C1 segment of cervical spinal cord (tissue), 14 donors: ENCODE measurements around the gene XPR1.
A peak's percentile ranks its signal among the peaks of the same experiment; 100 is the strongest.
"Not testable (repeated sequence)": the region's sequence is repeated elsewhere in the genome, so short reads cannot be mapped to it uniquely, and the experiment has no call there.

ENCODE experiments used
- DNase-seq, 14 donors: peaks; one replicate each; lab custom pipeline; 2025; lab: John Stamatoyannopoulos, UW

XPR1 gene

DNA sequence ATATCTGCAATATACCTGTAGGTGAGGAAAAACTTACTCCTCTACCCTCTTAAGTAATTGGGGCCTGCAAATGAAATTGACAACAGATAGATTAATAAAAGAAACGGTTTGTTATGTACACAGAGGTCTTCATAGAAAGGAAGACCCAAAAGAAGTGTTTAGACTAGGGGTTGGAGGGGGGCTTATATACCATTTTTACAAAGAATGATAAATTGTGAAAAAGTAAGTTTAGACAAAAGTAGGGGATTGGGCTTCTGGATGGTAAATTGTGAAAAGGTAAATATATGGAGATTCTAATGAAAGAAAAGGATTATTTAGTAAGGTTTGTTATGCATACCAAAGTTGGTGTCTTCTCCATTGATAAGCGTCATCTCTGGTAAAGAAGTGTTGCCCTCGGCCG is 207.7 kb downstream of the XPR1 start:
- DNase-seq, result no peak

DNA sequence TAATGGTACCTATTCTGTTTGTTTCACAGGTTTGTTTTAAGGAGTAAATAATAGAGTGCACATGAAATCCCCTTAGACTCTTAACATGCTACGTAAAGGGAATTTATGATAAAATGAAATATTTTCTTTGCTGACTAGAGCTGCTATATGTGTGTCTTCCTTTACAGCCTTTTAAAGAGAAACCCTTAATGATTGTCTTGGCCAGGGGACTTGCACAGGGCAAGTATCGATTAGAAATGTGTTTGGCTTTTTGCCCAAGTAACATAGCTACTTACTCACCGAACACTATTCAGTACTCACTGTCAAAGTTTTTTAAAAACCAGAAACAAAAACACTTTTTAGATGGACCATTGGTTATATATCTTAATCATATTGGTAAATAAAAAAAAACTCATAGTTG is 209.6 kb downstream of the XPR1 start:
- no peak for DNase-seq

DNA sequence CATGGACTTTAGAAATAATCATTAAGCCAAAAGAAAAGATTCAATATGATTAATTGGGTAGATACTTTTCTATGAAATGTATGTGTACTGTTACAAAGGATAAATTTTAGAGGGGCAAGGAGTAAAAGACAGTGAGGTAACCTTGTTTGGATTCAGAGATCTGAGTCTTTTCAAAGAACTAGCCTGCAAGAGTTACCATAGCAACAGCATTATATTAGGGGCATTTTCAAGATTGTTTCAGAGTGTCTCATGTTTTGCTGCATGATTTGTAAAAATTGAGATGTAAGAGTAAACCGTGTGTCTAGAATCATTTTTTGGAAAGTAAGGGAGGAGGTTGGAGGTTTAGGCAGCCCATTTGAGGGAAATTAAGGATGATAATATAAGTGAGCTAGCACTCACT is 210.2 kb downstream of the XPR1 start:
- DNase-seq, result no peak

DNA sequence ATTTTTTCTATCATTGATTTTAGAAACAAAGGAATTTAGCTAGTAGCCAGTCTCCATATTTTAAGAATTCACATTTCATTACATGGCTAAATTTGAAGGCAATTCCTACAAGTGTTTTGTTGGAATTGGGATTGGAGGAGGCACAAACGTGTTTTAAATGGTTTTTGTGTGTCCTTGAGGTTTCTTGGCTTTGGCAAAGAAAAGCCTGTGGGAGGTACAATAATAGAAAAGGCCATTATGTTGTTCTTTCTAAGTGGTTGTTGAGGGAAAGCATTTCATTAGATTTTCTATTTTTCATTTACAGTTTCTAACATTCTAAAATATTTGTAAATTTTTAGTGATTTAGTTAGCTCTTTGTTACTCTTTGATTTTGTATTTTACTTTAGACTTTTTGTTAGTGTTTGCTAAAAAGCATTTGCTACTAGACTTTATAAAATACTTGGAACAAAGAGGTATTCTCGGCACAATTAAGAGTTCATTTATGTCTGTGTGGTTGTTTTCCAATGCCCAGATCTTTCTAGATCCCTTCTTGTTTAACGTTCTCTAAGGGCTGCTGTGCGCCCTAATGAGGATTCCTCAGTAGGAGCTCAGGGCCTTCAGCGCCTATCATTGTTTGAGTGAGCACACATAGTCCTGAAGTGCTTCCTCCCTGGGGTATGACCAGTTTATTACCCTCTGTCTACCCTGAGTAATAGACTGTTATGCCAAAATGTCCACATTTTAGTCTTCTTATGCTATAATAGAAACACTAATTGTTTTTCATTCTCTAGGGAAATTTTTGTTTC is 210.9 kb downstream of the XPR1 start:
- no peak for DNase-seq

DNA sequence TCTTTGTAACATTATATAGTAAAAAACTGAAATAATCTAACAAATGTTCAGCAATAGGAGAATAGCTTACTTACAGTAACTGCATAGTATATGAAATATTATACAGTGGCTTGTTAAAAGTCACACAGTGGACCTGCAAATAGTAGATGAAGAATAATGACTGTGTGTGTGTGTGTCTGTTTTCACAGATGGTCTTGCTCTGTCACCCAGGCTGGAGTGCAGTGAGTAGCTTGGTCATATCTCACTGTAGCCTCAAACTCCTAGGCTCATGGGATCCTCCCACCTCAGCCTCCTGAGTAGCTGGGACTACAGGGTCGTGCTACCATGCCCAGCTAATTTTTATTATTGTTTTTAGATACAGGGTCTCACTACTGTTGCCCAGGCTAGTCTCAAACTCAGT is 213.5 kb downstream of the XPR1 start:
- no peak for DNase-seq

DNA sequence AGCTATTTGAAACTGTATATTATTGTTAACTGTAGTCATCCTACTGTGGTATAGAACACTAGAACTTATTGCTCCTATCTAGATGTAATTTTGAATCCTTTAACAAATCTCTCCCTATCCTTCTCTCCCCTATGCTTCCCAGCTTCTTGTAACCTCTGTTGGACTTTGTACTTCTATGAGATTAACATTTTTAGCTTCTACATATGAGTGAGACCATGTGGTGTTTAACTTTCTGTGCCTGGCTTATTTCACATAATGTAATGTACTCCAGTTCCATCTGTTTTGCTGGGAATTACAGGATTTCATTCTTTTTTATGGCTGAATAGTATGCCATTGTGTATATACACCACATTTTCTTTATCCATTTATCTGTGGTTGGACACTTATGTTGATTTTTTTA is 216.4 kb downstream of the XPR1 start:
- DNase-seq, result no peak

DNA sequence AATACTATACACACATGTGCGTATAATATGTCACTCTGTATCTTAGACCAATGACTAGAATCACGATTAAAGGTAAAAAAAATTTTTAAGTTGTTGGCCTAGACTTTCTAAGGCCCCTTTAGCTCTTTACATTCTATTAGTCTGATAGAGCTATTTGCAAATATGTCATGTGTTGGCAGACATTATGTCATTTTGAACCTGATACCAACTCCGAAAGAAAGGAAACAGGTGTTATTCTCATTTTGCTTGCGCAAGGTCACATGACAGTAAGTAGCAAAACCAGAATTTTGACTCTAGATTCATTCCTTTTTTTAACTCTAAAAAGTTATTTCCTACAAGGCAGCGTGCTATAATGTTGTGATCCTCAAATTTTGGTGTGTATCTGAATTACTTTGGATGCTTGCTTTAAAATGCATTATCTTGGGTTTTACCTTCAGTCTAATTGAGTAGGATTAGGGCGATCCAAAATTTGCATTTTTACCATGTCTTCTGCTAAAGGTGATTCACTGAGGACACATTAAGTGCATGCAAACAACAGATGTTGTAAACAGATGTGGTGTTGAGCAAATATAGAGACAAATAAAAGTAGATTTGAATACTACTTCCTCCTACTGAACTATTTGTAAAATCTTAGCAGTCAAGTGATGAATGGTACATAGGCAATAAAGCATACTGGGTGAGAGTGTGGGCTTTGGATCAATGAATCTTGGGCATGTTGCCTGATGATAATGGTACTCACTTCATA is 217.4 kb downstream of the XPR1 start:
- DNase-seq, result no peak

DNA sequence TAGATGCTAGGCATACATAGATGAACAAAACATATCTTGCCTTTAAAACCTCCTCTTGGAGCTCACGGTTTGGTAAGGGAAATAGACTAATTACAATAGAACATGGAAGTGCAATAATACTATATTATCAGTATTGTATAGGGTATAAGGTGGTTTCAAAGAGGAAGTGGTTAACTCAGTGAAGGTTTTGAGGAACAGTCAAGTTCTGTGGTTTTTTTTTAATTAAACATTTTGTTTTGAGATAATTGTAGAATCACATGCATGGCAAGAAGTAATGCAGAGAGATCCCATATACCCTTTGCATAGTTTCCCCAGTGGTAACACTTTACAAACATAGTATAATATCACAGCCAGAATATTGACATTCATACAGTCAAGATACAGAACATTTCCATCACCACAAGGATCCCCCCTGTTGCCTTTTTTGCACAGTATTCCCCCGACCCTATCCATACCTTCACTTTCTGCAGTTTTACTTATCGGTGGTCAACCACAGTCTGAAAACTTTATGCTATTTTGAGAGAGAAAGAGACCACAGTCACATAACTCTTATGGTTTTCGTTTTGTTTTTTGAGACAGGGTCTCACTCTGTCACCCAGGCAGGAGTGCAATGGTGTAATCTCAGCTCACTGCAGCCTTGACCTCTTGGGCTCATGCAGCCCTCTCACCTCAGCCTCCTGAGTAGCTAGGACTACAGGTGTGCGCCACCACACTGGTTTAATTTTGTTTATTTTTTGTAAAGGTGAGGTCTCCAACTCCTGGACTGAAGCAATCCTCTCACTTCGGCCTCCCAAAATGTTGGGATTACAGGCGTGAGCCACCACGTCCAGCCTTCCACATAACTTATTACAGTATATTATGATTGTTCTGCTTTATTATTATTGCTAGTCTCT is 220.4 kb downstream of the XPR1 start:
- DNase-seq, result no peak

DNA sequence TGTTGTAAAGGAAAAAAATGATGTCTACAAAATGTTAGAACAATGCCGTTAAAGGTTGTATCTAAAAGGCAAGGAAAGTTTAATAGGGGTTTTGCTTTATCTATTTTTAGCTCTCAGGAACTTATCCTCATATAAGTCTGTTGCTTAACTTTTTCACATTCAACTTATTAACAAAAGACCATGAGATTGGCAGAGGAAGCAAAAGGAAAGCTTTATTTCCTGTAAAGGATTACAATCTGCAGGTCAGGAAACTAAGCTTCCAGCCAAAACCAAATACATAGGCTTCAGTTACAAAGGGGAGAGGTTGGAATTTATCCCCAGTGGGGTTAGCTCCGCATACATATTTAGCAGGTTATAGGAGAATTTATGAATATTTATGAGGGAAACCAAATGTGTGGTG is 222.2 kb downstream of the XPR1 start:
- DNase-seq, result no peak

DNA sequence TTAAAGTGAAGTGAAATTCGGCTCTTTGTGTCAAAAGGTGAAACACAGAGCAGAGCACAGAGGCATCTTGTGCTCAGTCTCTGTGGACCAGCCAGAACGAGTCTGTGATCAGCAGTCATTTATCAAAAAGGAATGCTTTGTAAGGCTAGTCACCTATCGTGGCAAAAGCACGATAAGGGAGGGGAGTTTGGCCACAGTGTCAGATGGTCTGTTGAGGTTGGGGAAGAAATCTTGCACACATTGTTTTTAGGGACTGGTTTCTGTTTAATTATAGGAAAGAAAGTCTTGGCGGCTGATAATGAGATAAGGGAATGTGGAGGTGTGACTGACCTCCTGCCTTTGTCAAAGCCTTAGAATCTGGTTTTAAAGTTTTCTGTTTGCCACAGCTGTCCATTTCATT is 222.6 kb downstream of the XPR1 start:
- DNase-seq, result no peak

DNA sequence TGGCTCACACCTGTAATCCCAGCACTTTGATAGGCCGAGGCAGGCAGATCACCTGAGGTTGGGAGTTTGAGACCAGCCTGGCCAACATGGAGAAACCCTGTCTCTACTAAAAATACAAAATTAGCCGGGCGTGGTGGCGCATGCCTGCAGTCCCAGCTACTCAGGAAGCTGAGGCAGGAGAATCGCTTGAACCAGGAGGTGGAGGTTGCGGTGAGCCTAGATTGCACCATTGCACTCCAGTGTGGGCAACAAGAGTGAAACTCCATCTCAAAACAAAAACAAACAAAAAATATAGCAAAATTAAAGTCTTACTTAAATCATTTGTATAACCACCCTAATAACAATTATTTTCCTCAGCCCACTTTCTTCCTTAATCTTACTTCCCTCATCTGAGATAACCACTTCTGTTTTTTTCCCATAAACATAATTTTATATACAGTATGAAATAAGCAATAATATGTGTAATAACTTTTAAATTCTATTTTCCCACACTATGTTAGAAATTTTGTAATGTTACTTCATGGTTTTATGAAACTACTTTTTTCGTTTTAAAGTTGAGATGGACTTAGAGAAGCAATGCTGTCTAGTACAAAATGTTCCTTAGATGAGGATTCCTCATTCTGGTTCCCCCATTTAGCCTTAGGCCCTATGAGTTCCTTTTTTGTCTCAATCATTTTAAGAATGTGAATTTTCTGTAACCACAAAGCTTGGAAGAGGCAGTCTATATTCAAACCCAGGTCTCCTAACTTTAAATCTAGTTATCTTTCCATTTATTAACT is 226.3 kb downstream of the XPR1 start:
- DNase-seq, result not testable (repeated sequence)

DNA sequence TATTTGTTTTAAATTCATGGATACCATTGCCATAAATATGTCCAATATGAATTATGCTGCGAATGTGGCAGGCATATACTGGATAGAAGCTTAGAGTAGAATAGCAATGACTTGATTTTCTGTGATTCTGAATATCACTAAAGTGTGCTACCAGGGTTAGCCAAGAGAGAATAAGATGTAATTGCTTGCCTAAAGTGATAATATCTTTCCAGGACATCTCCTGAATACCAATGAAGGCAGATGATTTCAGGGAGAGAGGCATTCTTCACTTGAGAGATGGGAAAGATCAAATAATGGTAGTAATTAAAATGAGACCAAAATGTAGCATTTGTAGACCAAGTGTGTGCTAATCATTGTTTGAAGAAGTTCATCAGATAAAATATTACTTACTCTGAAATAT is 227.5 kb downstream of the XPR1 start:
- DNase-seq, result no peak

DNA sequence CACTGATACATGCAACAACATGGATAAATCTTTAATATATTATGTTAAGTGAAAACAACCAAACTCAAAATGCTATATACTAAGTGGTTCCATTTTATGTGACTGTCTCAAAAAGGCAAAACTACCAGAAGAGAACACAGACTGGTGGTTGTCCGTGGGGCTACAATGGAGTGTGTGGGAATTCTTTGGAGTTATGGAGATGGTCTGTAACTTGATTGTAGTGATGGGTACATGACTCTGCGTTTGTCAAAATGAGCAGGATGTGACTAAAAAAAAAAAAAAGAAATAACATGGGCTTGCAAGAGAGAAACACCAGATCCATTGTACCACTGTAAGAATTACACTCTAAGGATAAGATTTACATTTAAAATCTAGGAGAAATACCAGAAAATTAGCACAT is 228.7 kb downstream of the XPR1 start:
- no peak for DNase-seq

DNA sequence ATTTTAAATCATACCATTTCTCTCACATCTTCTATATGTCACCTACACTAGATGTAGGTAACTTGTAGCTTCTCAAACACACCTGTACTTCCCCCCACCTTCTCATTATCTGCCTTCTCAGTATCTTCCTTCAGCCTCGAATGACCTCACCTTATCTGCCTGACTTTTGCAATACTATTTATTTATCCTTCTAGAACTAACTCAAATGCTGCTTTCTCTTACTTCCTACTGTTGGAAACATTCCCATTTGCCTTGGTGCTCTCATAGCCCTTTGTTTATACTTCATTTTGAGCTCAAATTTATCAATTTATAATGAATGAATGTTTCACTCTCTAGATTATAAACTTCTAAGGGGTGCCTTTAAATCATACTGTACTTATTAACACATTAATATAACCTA is 230.5 kb downstream of the XPR1 start:
- no peak for DNase-seq

DNA sequence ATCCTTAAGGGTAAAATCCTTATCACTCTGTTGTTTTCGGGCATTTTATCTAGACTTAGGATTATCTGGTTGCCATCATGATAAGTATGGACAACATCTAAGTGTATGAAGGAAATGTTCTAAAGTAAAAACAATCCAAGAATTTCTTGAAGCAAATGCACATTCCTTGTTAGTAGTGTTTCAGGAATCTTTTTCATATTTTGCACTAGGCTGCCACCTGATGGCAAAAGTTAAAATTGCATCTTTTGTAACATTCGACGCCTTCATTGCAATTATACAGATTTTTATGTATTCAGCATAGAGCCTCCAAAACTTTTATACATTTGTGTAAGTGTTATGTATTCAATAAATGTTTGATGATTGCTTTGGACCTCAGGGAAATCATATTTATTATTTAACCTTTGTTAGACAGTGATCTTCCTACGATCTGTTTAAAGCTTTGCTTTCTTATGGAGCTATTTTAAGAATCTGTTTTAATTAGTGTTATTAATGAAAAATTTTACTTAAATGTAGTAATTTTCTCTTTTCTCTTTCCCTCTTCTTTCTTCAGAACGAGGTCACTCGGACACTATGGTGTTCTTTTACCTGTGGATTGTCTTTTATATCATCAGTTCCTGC is 231.4 kb downstream of the XPR1 start:
- peak in 2 of 14 donors; percentile 11 to 13 for DNase-seq

DNA sequence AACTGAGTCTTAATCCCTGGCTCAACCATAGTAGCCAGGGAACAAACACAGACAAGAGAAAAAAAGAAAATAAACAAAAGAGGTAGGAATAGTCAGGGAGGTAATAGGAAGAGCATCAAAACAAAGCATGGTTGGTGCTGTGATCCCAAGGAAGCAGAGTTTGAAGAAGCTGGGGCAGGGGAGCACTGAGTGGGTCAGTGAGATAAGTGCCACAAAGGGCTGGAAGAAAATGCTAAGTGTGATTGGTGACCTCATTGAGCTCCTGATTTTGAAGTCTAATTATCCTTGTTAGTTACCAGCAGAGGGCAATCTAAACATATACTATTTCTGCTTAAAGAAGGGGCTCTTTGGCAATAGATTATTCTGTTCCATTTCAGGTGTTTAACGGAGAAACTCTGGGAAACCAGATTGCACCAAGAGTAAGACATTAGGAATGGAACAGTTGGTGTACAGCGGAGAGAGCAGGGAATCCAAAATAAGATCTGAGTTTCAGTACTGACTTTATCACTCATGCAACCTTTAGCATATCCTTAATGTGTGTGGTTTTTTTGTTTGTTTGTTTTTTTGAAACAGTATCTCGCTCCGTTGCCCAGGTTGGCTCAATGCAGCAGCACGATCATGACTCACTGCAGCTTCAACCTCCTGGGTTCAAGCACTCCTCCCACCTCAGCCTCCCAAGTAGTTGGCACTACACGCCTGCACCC is 250.1 kb downstream of the XPR1 start:
- peak in 2 of 14 donors; percentile 19 to 57 for DNase-seq

DNA sequence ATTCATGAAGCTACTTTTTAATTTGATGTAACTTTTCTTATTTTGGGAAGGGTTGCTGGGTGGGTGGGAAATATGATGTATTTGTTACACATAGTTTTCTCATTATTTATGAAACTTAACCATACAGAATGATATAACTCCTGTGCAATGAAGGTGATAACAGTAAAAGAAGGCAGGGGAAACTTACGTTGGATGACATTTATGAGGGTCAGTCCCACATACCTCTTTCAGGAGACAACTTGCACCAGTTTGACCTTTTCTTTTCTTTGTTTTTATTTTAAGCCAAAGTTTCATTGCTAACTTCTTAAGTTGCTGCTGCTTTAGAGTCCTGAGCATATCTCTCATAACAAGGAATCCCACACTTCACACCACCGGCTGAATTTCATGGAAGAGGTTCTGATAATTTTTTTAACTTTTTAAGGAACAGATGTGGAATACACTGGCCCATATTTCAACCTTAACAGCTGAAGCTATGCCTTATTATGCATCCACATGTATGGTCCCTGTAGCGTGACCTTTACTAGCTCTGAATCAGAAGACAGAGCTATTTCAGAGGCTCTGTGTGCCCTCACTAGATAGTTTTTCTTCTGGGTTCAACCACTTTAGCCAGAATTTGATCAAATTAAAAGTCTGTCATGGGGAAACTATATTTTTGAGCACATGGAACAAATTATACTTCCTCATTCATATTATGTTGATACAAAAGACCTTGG is 252.9 kb downstream of the XPR1 start:
- DNase-seq, result no peak

DNA sequence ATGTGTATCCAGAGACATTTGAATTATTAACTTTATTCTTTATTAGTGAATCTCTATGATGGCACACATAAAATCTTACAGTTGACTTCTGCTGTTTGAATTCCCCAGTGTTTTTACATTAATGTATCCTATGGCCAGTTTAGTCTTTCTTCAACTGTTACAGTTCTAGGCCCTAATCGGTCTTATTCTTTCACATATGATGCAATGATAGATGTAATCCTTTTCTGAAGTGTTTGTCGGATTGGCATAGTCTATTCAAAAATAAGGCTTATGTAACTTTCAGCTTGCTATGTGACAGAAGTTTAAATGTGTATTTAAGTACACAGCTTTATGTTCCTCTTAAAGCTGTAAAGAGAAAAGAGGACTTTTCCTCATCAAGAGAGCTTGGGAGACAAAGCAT is 254.5 kb downstream of the XPR1 start:
- DNase-seq, result no peak

DNA sequence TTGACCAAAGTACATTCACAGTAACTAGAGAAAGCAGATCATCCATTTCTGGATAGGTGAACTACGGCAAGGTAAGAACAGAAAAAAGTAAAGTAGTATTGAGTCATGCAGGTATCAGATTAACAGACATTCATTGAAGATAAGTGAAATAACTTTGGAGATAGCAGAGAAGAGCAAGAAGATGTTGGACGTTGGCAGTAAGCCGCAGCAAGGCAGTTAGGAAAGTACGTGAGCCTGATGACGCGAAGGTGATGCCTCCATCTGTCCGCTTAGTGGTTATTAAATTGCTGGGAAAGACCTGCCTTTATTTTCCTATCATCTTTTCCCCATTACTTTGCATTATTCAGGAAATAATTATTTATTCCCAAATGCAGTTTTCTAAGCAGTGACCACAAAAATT is 256.0 kb downstream of the XPR1 start:
- DNase-seq, result no peak

DNA sequence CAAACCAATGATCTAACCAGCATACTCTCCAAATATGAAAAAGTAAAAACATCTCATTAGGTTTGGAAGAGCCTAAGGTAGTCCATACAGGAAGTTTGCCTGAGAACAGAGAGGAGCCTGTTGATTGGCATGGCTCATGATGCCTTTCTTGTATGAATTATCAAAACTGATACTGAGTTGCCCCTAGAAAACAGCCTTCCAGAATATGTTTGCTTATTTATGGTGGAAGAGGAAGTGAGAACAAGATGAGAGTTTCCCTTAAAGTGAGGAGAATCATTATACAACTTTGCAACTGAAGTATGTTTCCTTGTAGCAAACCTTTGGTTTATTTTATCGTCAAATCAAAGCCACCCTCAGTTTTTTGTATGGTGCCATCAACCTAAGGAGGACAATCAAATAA is 257.0 kb downstream of the XPR1 start:
- no peak for DNase-seq
